Stimulated activated CD4-positive, alpha-beta T cell treated with anti-CD3 and anti-CD28 coated beads, TNF-alpha, amount 100 ng/mL, for 4 hours (primary cell): ENCODE measurements around the gene NBEA.

Source experiments
- DNase-seq, 3 experiments: peaks; one replicate each; pipeline ENCODE4 v3.0.0-alpha.2; 2020; ENCODE audit warnings: low read depth in 3 of 3

Gene NBEA

DNA sequence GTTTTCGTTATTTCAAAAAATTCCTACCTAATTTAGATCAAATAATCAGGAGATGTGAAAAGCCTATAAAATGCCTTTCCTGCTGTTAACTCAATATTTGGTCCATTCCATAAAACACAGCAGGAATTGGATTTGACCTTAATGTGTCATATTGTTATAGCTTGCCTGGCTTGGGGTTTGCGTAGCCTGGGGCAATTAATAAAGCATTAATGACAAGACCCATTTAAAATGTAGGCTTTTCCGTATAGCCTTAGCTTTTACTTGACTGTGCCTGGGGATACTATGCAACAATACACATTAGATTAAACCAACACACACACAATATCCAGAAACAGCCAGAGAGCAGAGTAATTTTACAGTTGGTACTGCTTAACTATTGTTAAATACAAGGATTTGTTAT, 651.6 kb downstream of the NBEA start:
- DNase-seq = no peak

DNA sequence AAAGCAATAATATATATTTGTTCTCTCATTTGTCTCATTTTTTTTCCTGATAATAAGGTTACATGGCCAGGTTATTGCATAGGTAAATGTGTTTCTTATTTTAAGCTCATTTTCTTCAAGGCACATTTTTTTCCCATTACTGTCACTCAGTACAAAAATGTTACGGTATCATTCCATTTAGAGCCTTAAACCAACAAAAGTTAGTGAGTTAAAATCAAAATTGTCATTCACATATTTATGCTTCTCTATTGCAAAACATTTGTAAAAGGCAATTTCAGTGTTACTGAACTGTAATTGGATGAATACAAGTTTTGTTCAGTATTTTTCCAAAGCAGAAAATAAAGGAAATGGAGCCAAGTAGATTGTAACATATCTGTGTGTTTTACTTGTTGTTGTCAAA, 652.0 kb downstream of the NBEA start:
- DNase-seq = no peak

- DNase-seq = no peak
These were observed 653.1 kb downstream of the NBEA start for GRCh38 chr13:35595181-35595580.

DNA sequence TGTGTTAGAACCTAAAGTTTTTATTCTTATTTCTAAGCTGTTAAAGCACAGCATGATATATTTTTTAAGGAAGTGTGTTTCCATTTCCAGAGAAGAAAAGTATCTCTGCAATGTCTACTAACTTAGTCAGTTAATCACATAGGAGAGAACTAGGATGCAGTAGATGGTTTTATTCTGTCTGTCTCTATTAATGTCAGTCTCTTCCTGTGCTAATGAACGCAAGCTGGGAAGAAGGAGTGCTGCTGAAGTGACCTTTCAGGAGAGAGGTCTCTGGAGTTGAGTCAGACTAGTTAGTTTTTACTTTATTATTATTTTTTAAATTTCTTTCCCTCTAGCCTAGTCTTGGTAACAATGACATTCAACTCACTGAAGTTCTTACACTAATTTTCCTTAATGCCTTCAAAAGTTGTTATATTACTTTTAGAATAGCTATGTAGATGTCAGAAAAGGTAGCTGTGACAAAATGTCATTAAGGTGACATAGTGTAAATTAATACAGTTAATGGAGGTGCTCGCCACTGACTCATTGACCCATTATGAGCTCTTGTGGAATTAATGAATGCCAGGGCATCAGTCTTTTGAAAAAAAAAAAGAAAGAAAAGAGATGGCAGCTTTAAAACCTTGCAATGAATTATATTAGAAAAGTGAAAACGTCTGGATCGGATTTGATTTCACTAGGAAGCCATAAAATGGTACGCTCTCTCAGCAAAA, 654.4 kb downstream of the NBEA start:
- no peak for DNase-seq

GRCh38 chr13:35597451-35597850, 655.4 kb downstream of the NBEA start:
- no peak for DNase-seq

DNA sequence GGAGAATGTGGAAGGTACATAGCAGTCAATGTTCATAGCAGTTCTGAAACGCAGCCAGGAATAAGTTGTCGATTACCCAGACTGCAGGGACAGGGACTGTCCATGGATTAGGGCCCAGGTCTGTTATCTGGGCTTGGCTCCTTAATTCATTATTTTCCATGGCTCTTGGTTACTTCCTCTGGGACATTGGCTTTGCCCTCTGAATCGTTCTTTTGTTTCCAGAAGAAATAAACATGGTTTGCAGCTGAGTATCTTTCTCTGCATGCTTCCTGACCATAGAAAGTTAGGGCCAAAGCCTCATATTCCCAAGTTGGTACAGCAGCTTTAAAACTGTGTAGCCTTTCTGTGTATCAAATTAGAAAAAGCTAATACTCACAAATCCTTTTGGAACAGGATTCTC, 656.2 kb downstream of the NBEA start:
- DNase-seq = no peak

GRCh38 chr13:35598790-35599369, 656.8 kb downstream of the NBEA start:
- no peak for DNase-seq

DNA sequence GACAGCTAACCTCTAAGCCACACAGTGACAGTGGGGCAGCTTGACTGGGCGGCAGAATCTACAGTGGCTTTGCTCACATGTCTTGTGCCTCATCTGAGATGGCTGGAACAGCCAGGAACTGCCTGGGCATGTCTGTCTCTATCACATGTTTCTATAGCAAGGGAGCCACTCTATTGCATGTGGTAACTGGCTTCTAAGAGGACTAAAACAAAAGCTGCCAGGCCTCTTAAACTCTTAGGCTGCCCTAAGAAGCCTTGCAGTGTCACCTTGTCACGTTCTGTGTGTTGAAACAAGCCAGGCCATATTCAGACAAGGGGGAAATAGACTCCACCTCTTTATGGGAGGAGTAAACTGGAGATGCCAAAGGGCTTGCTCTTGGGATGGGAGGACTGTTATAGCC, 657.3 kb downstream of the NBEA start:
- no peak for DNase-seq

DNA sequence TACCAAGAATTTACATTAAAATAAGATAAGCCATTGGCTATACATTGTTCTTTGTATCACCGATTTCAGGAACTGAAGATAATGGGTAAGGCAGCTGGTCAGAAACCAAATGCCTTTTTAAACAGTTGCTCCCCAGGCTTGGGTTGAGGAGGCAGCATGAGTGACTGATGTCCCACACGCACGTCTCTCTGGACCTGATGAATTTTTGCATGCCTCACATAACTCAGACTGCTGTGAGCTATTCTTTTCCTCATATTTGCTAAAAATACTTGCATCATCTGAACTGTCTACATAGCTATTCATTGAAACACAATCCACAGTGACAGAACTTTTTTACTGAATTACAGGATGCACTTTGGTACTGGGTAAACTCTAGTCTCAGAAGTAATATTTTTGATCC, 658.1 kb downstream of the NBEA start:
- DNase-seq = no peak

- DNase-seq = no peak
These were observed 661.7 kb downstream of the NBEA start for GRCh38 chr13:35603593-35604285.

GRCh38 chr13:35614666-35615065, 672.6 kb downstream of the NBEA start:
- no peak for DNase-seq

DNA sequence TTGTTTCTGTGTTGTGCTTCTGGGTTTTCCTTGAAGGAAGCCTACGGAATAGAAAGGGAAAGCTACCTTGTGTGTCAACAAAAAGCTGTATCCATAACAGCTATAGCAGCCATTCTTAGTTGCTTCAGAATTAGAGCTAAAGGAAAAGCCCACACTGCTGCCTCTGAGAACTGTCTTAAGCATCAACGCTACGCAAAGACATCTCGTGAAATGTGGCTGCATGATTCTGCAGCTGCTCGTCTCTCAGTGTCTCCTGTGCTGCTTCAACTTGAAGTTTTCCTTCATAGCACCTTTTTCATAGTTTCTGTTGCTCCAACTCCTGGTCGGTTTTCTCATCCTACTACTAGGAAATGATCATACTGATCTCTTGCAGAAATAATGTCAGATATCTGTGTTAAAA, 675.4 kb downstream of the NBEA start:
- no peak for DNase-seq

DNA sequence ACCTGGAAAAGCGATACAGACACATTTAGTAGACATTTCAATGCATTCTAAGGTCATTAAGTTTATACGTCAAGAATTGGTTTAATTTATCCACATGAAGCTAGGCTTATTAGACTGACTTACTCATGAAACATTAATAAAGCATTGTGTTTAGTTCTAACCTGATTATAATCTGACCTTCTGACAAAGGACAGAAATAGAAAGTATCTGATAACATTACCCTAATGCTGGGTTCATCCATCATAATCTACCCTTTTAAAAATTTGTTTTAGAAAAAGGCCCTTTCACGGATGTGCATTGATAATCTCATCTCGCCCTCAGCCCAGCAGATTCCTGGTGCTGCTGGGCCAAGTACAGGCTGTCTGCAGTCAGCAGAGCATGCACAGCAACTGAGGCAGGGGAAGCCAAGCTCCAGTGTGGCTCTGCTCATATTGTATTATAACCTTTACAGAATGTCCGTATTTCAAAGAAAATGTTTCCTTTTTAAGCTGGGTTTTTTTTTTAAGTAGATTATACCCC, 676.6 kb downstream of the NBEA start:
- no peak for DNase-seq

GRCh38 chr13:35621989-35622388, 679.9 kb downstream of the NBEA start:
- no peak for DNase-seq

GRCh38 chr13:35629026-35629425, 687.0 kb downstream of the NBEA start:
- DNase-seq = no peak

- DNase-seq = no peak
These were observed 688.6 kb downstream of the NBEA start for GRCh38 chr13:35630551-35631275.

DNA sequence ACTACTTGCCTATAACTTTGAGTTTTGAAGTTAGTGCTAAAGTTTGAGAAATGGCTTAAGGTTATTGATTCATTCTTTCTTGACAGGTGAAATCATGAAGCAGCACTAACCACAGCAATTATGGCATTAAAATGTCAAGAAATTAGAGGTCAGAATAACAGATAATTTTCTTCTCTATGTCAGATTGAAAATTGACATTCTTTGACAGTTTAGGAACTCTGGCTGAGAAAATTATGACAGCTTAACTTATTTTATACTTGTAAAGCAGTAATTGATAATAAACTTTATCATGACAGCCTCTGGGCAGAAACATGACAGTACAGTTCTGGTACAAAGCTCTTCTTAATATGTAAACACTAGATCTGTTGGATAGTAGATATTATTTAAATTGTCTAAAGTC, 689.6 kb downstream of the NBEA start:
- DNase-seq = no peak

DNA sequence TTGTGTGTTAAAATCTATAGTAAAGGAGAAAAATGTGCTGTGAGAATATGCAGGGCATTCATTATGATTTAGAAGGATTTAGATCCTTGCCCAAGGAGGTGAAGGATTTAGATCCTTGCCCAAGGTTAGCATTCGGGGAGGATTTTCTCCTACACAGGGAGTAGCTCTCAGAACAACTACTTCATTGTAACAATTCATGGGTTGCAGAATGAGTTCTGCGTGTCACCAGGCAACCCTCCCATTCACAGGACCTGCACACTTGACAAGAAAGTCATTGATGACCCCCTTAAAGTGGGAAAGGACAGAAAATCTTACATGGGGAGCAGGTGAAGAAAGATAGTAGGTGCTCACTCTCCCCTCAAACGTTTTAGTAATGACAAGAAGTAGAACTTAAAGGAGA, 701.6 kb downstream of the NBEA start:
- DNase-seq = no peak

DNA sequence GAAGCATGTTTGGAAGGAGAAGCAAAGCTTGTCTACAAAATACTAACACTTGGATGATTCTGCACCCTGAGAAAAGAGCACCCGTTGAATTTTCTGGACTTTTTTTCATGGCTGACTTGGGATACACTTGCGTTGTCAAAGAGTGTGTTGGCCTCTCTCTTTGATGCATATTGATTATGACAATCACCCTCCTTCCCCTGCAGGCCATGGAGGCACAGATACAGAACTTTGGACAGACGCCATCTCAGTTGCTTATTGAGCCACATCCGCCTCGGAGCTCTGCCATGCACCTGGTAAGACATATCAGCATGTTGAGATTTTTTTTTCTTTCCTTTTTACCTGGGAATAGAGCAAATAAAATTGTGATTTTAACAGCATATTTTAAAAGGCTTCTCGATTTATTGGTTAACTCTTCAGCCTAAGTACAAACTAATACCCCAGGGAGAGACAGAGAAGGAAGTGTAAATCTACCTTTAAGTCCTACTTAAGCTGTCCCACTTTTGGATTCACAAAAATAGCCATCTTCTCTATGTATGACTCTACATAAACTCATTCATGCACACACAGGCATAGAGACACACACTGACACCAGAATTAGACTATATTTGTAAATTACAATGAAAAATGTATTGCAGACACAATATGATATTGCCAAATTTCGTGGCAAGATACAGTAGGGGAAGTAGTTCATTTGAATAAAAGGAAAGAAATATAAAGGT, 704.1 kb downstream of the NBEA start:
- no peak for DNase-seq

- no peak for DNase-seq
These were observed 706.1 kb downstream of the NBEA start for GRCh38 chr13:35648201-35648600.

GRCh38 chr13:35649162-35649561, 707.1 kb downstream of the NBEA start:
- DNase-seq = no peak

DNA sequence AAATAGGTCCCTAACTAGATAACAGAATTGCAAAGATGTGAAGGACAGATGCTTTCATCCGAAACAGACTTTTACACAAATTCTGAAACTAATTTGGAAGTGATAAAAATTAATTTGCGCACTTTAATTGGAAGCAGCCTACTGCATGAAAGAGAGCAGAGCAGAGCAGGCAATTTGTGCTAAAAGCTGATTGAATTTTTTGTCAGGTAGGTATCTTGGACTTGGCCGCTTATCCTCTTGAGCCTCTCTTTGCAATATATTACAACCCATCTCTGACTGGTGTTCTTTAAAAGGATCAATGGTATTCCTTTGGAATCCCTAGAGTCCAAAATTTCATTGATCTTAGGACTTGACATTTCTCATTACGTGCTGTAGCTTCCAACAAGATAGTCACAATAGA, 717.7 kb downstream of the NBEA start:
- DNase-seq = no peak
